Liver (tissue), 9 donors: Measurements from ENCODE around the gene BLOC1S1. TPM values are rescaled to one million over a fixed set of nuclear protein-coding genes. Genes with fewer than 3 reads are reported as not detected.

Source experiments
- DNase-seq: peaks from one replicate; pipeline ENCODE4 v3.0.0-alpha.2; 2017; ENCODE audit warnings: low spot score
- H3K27ac ChIP-seq, 2 donors: one replicate each; pipeline ENCODE4 v1.7.0; 2013; ENCODE audit warnings: inconsistent platforms in 2 of 2, low read length in 2 of 2, control low read depth in 1 of 2, low read depth in 1 of 2, mild to moderate bottlenecking in 1 of 2
- H3K27me3 ChIP-seq, 4 donors: one replicate each; pipeline versions ENCODE4 v1.6.1 to v1.7.0; 2013; ENCODE audit warnings: low read length in 3 of 4, inconsistent platforms in 1 of 4, mild to moderate bottlenecking in 1 of 4, moderate library complexity in 1 of 4; ENCODE audit not compliant: control insufficient read depth in 4 of 4, insufficient read depth in 4 of 4
- H3K36me3 ChIP-seq, 4 donors: one replicate each; pipeline versions ENCODE4 v1.6.1 to v1.7.0; 2013; ENCODE audit warnings: low read length in 3 of 4, mild to moderate bottlenecking in 3 of 4, low read depth in 1 of 4, moderate library complexity in 1 of 4; ENCODE audit not compliant: control insufficient read depth in 4 of 4, insufficient read depth in 3 of 4
- H3K4me1 ChIP-seq, 4 donors: one replicate each; pipeline versions ENCODE4 v1.6.1 to v1.7.0; 2013; ENCODE audit warnings: low read length in 3 of 4, mild to moderate bottlenecking in 3 of 4, moderate library complexity in 1 of 4; ENCODE audit not compliant: control insufficient read depth in 4 of 4, insufficient read depth in 4 of 4
- H3K4me3 ChIP-seq, 3 donors: one replicate each; pipeline versions ENCODE4 v1.6.1 to v1.7.0; 2013; ENCODE audit warnings: low read length in 3 of 3, control low read depth in 1 of 3, low read depth in 1 of 3, mild to moderate bottlenecking in 1 of 3
- H3K9ac ChIP-seq, 2 donors: one replicate each; pipeline ENCODE4 v1.7.0; 2013; ENCODE audit warnings: low read length in 2 of 2, mild to moderate bottlenecking in 2 of 2, moderate library complexity in 2 of 2, control low read depth in 1 of 2, low read depth in 1 of 2
- H3K9me3 ChIP-seq, 4 donors: one replicate each; pipeline versions ENCODE4 v1.6.1 to v1.7.0; 2013; ENCODE audit warnings: low read length in 3 of 4; ENCODE audit not compliant: control insufficient read depth in 4 of 4
- EGR1 ChIP-seq, 2 donors: IDR thresholded peaks; 2 replicates each; pipeline ENCODE4 v1.6.1; 2016 to 2018; ENCODE audit warnings: antibody characterized with exemption in 2 of 2, low read depth in 2 of 2
- FOXA1 ChIP-seq: IDR thresholded peaks from 2 replicates; pipeline ENCODE4 v1.6.1; 2016; ENCODE audit warnings: antibody characterized with exemption
- FOXA2 ChIP-seq: IDR thresholded peaks from 2 replicates; pipeline ENCODE4 v1.6.1; 2016; ENCODE audit warnings: antibody characterized with exemption
- GABPA ChIP-seq, 2 donors: IDR thresholded peaks in 1 of 2; conservative IDR thresholded peaks in 1 of 2; 2 replicates each; pipeline ENCODE4 v1.6.1; 2016; ENCODE audit warnings: antibody characterized with exemption in 2 of 2, mild to moderate bottlenecking in 1 of 2, moderate library complexity in 1 of 2
- HNF4A ChIP-seq, 2 donors: conservative IDR thresholded peaks; 2 replicates each; pipeline ENCODE4 v1.6.1; 2016; ENCODE audit warnings: antibody characterized with exemption in 2 of 2, mild to moderate bottlenecking in 2 of 2
- HNF4G ChIP-seq: IDR thresholded peaks from 2 replicates; pipeline ENCODE4 v1.6.1; 2016; ENCODE audit warnings: antibody characterized with exemption
- JUND ChIP-seq, 2 donors: IDR thresholded peaks; 2 replicates each; pipeline ENCODE4 v1.6.1; 2016; ENCODE audit warnings: antibody characterized with exemption in 2 of 2
- MAX ChIP-seq: IDR thresholded peaks from 2 replicates; pipeline ENCODE4 v1.6.1; 2016; ENCODE audit warnings: antibody characterized with exemption
- NR2F2 ChIP-seq: IDR thresholded peaks from 2 replicates; pipeline ENCODE4 v1.6.1; 2016; ENCODE audit warnings: antibody characterized with exemption
- RAD21 ChIP-seq, 2 donors: IDR thresholded peaks; 2 replicates each; pipeline ENCODE4 v1.6.1; 2016; ENCODE audit warnings: antibody characterized with exemption in 2 of 2, mild to moderate bottlenecking in 2 of 2
- REST ChIP-seq: IDR thresholded peaks from 2 replicates; pipeline ENCODE4 v1.6.1; 2016; ENCODE audit warnings: antibody characterized with exemption, mild to moderate bottlenecking
- RXRA ChIP-seq, 2 donors: IDR thresholded peaks; 2 replicates each; pipeline ENCODE4 v1.6.1; 2017 to 2018; ENCODE audit warnings: antibody characterized with exemption in 2 of 2, mild to moderate bottlenecking in 1 of 2
- SP1 ChIP-seq: IDR thresholded peaks from 2 replicates; pipeline ENCODE4 v1.6.1; 2018; ENCODE audit warnings: antibody characterized with exemption, mild to moderate bottlenecking
- TAF1 ChIP-seq: conservative IDR thresholded peaks from 2 replicates; pipeline ENCODE4 v1.6.1; 2016; ENCODE audit warnings: antibody characterized with exemption, mild to moderate bottlenecking
- YY1 ChIP-seq: IDR thresholded peaks from 2 replicates; pipeline ENCODE4 v1.6.1; 2016; ENCODE audit warnings: antibody characterized with exemption, mild to moderate bottlenecking
- ZBTB33 ChIP-seq: IDR thresholded peaks from 2 replicates; pipeline ENCODE4 v1.6.1; 2016; ENCODE audit warnings: antibody characterized with exemption
- WGBS: extraction: QIAGEN DNeasy Blood & Tissue Kit; methylation state at CpG from one replicate; pipeline ENCODE4 v1.1.7; 2013; 5-methylcytosine and 5-hydroxymethylcytosine counted together
- polyA plus RNA-seq, 2 donors: library from polyadenylated mRNA; stranded (reverse) in 1 of 2; unstranded in 1 of 2; fragments of 200-250 nt in 1 of 2; fragments of >200 nt in 1 of 2; fragmentation: Nextera tagmentation in 1 of 2; extraction: Ambion mirVana in 1 of 2; gene quantifications; one replicate each; pipeline versions ENCODE4 v1.2.1 to v1.2.3, GENCODE V29; 2013 to 2015
- total RNA-seq, 2 donors: library from RNA; depleted of rRNA; stranded (reverse); fragments of >200 nt; gene quantifications; one replicate each; pipeline ENCODE4 v1.2.3, GENCODE V29; 2014
- TF ChIP-seq, protein P1 (sequence below): IDR thresholded peaks from 2 replicates; pipeline ENCODE4 v1.6.1; 2016; ENCODE audit warnings: antibody characterized with exemption
- TF ChIP-seq, protein P2 (sequence below): fragments of 150-350 bp; IDR thresholded peaks from 2 replicates; pipeline ENCODE4 v1.5.1; 2017; ENCODE audit warnings: improper control_type of control experiment, low read depth, low read length; ENCODE audit not compliant: missing input control
- donor health status: healthy.
- donor health status: healthy.
- donor health status: healthy.
- donor health status: healthy.
- donor health status: healthy.

The BLOC1S1 gene
- total and polyA plus RNA-seq, 4 donors, result 43.7 to 150 (median 115) TPM

DNA sequence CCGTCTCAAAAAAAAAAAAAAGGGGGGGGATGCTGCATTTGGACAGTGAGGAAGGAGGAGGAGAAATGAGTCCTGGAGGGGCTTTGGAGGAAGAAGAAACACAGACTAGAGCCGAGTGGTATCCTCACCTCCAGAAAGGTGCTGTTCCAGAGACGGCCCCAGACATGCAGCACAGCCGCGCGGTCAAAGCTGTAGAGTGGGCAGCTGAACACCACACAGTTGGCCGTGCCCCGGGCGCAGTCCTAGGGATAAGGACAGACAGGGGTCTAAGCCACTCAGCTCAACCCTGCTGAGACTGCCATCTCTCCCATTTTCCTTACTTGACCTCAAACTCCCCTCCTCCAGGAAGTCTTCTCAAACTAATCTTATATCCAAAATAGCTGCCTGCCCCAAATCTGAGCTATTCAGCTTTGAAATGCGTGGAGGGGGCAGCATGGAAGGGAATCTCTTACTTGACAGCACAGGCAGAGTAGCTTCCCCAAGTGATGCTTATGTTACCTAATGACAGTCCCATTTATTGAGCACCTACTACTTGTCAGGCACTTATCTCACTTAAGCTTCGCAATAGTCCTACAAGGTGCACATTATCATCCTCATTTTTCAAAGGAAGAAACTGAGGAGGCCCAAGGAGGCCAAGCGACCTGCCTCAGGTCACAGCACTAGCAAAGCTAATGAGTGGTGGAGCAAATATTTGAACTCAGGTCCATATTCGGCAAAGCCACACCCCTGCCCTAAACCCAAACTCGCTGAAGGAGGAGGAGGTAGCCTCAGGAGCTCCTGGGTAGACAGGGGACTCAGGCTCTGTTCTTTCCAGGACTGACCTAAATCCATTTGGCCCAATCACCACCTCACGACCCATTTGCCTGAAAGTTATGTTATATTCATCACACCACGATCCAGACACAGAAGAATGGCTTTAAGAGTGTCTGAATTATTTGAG lies 26.9 kb upstream of the BLOC1S1 start:
- WGBS, result 90% methylated on average over 16 of the region's 16 CpGs
- no peaks in the 10 kb centered on the region for H3K27me3 ChIP-seq
- H3K27ac ChIP-seq, result no peak overlapping the region
- TF ChIP-seq, protein P1, sequence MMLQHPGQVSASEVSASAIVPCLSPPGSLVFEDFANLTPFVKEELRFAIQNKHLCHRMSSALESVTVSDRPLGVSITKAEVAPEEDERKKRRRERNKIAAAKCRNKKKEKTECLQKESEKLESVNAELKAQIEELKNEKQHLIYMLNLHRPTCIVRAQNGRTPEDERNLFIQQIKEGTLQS, result no peak
- TF ChIP-seq FOXA1 (no peak), TAF1 (no peak), HNF4A (conservative IDR thresholded peaks at IDR 0.05) (no peak), SP1 (no peak), HNF4G (no peak), MAX (no peak), FOXA2 (no peak), EGR1 (IDR thresholded peaks at IDR 0.05; ENCODE audit: low read depth in 2 of 2) (no peak), ZBTB33 (no peak), JUND (IDR thresholded peaks at IDR 0.05) (no peak), RXRA (IDR thresholded peaks at IDR 0.05) (no peak), NR2F2 (no peak), YY1 (no peak), RAD21 (IDR thresholded peaks at IDR 0.05) (no peak), REST (no peak), GABPA (IDR thresholded peaks at IDR 0.05 in 1 of 2, conservative IDR thresholded peaks at IDR 0.05 in 1 of 2) (no peak)
- TF ChIP-seq, protein P2, sequence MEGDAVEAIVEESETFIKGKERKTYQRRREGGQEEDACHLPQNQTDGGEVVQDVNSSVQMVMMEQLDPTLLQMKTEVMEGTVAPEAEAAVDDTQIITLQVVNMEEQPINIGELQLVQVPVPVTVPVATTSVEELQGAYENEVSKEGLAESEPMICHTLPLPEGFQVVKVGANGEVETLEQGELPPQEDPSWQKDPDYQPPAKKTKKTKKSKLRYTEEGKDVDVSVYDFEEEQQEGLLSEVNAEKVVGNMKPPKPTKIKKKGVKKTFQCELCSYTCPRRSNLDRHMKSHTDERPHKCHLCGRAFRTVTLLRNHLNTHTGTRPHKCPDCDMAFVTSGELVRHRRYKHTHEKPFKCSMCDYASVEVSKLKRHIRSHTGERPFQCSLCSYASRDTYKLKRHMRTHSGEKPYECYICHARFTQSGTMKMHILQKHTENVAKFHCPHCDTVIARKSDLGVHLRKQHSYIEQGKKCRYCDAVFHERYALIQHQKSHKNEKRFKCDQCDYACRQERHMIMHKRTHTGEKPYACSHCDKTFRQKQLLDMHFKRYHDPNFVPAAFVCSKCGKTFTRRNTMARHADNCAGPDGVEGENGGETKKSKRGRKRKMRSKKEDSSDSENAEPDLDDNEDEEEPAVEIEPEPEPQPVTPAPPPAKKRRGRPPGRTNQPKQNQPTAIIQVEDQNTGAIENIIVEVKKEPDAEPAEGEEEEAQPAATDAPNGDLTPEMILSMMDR, result no peak
- no peak overlapping the region for H3K4me3 ChIP-seq
- no peaks in the 10 kb centered on the region for H3K9me3 ChIP-seq
- H3K4me1 ChIP-seq, result peaks cover 0 to 4% (median under 1%) of the 10 kb centered on the region in 4 donors
- no peak overlapping the region for H3K9ac ChIP-seq
- peaks cover 0 to 9% (median 0%) of the 10 kb centered on the region in 4 donors for H3K36me3 ChIP-seq
- no peak for DNase-seq
